Measurements from ENCODE around the gene MISP. TPM values are rescaled to one million over a fixed set of nuclear protein-coding genes. Genes with fewer than 3 reads are reported as not detected.

MISP gene
- total and polyA plus RNA-seq, 9 of the 15 experiments (the other 6 are each of a cell fraction or from before 2014, with no cell fraction given) = 0.04 to 0.29 (median 0.05) TPM; not detected in 5

DNA sequence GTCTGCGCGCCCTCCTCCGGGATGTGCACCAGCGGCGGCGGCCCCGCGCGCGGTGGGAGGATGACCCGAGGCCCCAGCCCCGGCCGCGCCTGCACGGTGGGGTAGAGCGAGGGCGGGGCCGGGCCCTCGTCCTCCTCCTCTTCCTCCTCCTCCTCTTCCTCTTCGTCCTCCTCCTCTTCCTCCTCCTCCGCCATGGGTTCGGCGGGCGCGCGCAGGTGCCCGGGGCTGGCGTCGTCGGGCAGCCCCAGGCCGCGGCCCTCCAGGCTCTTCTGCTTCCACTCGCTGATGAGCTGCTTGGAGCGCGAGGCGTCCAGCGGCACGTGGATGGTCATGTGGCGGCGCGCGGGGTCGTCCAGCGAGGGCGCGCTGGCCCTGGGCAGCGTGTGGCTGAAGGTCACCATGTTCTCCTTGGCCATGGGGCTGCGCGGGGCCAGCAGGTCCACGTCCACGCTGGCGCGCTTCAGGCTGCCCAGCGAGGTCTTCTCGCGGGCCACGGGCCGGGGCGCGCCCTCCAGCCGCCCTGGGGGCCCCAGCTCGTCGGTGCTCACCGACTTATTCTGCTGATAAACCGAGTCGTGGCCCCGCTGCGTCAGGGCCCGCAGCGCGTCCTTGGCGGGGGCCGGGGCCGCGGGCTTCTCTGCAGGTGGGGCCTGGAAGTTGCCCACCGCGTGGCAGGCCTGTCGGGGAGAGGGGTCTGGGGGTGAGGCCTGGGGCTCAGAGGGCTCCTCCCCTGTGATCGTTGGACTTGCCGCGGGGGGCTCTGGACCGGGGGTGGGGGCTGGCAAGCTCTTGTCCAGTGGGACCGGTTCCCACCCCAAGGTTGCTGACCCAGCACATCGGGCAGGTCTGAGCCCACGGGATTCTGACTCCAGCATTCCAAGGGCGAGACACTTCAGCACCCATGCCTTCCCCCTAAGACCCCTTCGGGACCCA, 62.6 kb downstream of the MISP start:
- Histone ChIP-seq H3K79me2 (ENCODE audit: control insufficient read depth, insufficient read depth, low read length) (peaks cover 6% of the 10 kb centered on the region), H3K4me3 (no peak overlapping the region), H3K4me1 (replicated peaks in 1 of 2; ENCODE audit: control insufficient read depth in 2 of 2, insufficient read depth in 2 of 2, low read length in 2 of 2) (peaks cover 0 to 42% of the 10 kb centered on the region in 2 experiments; a peak in 2 of 5 replicates), H3K27me3 (ENCODE audit: control insufficient read depth in 2 of 2, insufficient read depth in 2 of 2, low read length in 2 of 2) (no peaks in the 10 kb centered on the region), H3K9me3 (replicated peaks; ENCODE audit: control insufficient read depth, insufficient read depth, low read depth, low read length) (peaks cover 3% of the 10 kb centered on the region), H3K27ac (ENCODE audit: extremely low read depth, low read depth, low read length) (no peak overlapping the region), H3K36me3 (ENCODE audit: control insufficient read depth, insufficient read depth, low read length) (peaks cover 67% of the 10 kb centered on the region), H2AFZ (ENCODE audit: low read depth, low read length) (no peak overlapping the region), H3K4me2 (ENCODE audit: insufficient read depth, low read length) (no peak overlapping the region), H4K20me1 (replicated peaks; ENCODE audit: control insufficient read depth, insufficient read depth, low read length) (no peaks in the 10 kb centered on the region), H3K9me1 (ENCODE audit: control insufficient read depth, insufficient read depth, low read length) (no peaks in the 10 kb centered on the region), H3K9ac (ENCODE audit: insufficient read depth in 1 of 2, low read depth in 2 of 2, low read length in 2 of 2) (no peak overlapping the region)
- no TSS peak for BruUV-seq (replicated peaks)
- 93% methylated on average over 17 of the region's 87 CpGs for WGBS (ENCODE audit: insufficient coverage, low coverage, missing lambda C conversion rate)
- no peak for FAIRE-seq
- ATAC-seq = peak; percentile 6; the same call in 2 of the 3 replicates
- peak in 2 of 4 experiments; percentile 21 for DNase-seq (ENCODE audit: extremely low read depth in 1 of 4, low spot score in 3 of 4)
- intact Hi-C loops (cut with micrococcal nuclease) = no loop called here
- CTCF ChIA-PET (ENCODE audit: low intra/inter-chr PET ratio) = no interaction called here
- POLR2A ChIA-PET = interaction anchor here (0.6 to 2.2 kb wide), 2 partner anchors 10 to 14 kb away, joined by 3 to 11 read pairs; no protein-coding TSS in a partner anchor
- in situ Hi-C loops (cut with MboI) = no loop called here
- peak; percentile 71; the same call in 1 of the 2 replicates for TF ChIP-seq ZBED1 (IDR thresholded peaks at IDR 0.05)
- no peak for TF ChIP-seq NR2C2 (CRISPR knock-in tag; IDR thresholded peaks at IDR 0.05)
- TF ChIP-seq NR2C2 (tag; IDR thresholded peaks at IDR 0.05) = no peak
- TF ChIP-seq, protein P1, sequence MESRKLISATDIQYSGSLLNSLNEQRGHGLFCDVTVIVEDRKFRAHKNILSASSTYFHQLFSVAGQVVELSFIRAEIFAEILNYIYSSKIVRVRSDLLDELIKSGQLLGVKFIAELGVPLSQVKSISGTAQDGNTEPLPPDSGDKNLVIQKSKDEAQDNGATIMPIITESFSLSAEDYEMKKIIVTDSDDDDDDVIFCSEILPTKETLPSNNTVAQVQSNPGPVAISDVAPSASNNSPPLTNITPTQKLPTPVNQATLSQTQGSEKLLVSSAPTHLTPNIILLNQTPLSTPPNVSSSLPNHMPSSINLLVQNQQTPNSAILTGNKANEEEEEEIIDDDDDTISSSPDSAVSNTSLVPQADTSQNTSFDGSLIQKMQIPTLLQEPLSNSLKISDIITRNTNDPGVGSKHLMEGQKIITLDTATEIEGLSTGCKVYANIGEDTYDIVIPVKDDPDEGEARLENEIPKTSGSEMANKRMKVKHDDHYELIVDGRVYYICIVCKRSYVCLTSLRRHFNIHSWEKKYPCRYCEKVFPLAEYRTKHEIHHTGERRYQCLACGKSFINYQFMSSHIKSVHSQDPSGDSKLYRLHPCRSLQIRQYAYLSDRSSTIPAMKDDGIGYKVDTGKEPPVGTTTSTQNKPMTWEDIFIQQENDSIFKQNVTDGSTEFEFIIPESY (CRISPR knock-in tag; IDR thresholded peaks at IDR 0.05) = peak; percentile 88
- TF ChIP-seq SMC3 (conservative IDR thresholded peaks at IDR 0.05; ENCODE audit: insufficient read depth, low read depth, low read length) = no peak
- TF ChIP-seq HNRNPH1 (optimal IDR thresholded peaks at IDR 0.05; ENCODE audit: low read depth, low read length) = no peak
- TF ChIP-seq RBFOX2 (IDR thresholded peaks at IDR 0.05; ENCODE audit: low read depth, low read length) = peak; percentile 78
- TF ChIP-seq ZKSCAN8 (CRISPR knock-in tag; IDR thresholded peaks at IDR 0.05) = no peak
- peak; percentile 54 for TF ChIP-seq PRPF4 (IDR thresholded peaks at IDR 0.05; ENCODE audit: insufficient read depth, low read depth, low read length, poor library complexity, severe bottlenecking)
- no peak for TF ChIP-seq ZNF146 (CRISPR knock-in tag; IDR thresholded peaks at IDR 0.05; ENCODE audit: unreplicated experiment)
- peak; percentile 29; the same call in 1 of the 2 replicates for TF ChIP-seq ZNF316 (IDR thresholded peaks at IDR 0.05)
- TF ChIP-seq EGR1 (conservative IDR thresholded peaks at IDR 0.05) = no peak
- TF ChIP-seq, protein P2, sequence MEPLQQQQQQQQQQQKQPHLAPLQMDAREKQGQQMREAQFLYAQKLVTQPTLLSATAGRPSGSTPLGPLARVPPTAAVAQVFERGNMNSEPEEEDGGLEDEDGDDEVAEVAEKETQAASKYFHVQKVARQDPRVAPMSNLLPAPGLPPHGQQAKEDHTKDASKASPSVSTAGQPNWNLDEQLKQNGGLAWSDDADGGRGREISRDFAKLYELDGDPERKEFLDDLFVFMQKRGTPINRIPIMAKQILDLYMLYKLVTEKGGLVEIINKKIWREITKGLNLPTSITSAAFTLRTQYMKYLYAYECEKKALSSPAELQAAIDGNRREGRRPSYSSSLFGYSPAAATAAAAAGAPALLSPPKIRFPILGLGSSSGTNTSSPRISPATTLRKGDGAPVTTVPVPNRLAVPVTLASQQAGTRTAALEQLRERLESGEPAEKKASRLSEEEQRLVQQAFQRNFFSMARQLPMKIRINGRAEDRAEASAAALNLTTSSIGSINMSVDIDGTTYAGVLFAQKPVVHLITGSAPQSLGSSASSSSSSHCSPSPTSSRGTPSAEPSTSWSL (CRISPR knock-in tag; IDR thresholded peaks at IDR 0.05; ENCODE audit: borderline replicate concordance) = no peak
- TF ChIP-seq CCNT2 (IDR thresholded peaks at IDR 0.05; ENCODE audit: borderline replicate concordance, extremely low read depth, insufficient read length, low read depth, low read length) = peak; percentile 7
- TF ChIP-seq NFIX (CRISPR knock-in tag; IDR thresholded peaks at IDR 0.05; ENCODE audit: low read depth) = no peak
- TF ChIP-seq, protein P3, sequence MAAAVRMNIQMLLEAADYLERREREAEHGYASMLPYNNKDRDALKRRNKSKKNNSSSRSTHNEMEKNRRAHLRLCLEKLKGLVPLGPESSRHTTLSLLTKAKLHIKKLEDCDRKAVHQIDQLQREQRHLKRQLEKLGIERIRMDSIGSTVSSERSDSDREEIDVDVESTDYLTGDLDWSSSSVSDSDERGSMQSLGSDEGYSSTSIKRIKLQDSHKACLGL (CRISPR knock-in tag; IDR thresholded peaks at IDR 0.05; ENCODE audit: borderline replicate concordance, poor library complexity, severe bottlenecking) = no peak
